Measurements from ENCODE around the gene DCC. TPM values are rescaled to one million over a fixed set of nuclear protein-coding genes. Genes with fewer than 3 reads are reported as not detected.

DCC gene
- total RNA-seq, 4 donors from 2014 or later, result 0.16 TPM; not detected in 3

GRCh38 chr18:52343731-52344340 is 3.8 kb downstream of the DCC start:
- Histone ChIP-seq H3K27me3 (peaks cover 33% of the 10 kb centered on the region), H3K4me3 (no peak overlapping the region), H3K36me3 (no peaks in the 10 kb centered on the region), H3K9me3 (no peaks in the 10 kb centered on the region), H3K27ac (no peak overlapping the region), H3K4me1 (peaks cover 5% of the 10 kb centered on the region)
- no peak for DNase-seq (ENCODE audit: low spot score in 2 of 2)
- TF ChIP-seq EP300 (IDR thresholded peaks at IDR 0.05) (no peak), CTCF (IDR thresholded peaks at IDR 0.05) (no peak), POLR2AphosphoS5 (IDR thresholded peaks at IDR 0.05) (no peak), POLR2A (IDR thresholded peaks at IDR 0.05) (no peak)
- 47% methylated on average over 6 of the region's 6 CpGs for WGBS

GRCh38 chr18:52344881-52345280 is 4.9 kb downstream of the DCC start:
- H3K4me1 ChIP-seq, result peaks cover 5% of the 10 kb centered on the region
- TF ChIP-seq EP300 (IDR thresholded peaks at IDR 0.05), result no peak
- TF ChIP-seq POLR2AphosphoS5 (IDR thresholded peaks at IDR 0.05), result no peak
- TF ChIP-seq POLR2A (IDR thresholded peaks at IDR 0.05), result no peak
- no peak for TF ChIP-seq CTCF (IDR thresholded peaks at IDR 0.05)
- H3K36me3 ChIP-seq, result no peaks in the 10 kb centered on the region
- H3K4me3 ChIP-seq, result no peak overlapping the region
- no peak overlapping the region for H3K27ac ChIP-seq
- no peak for DNase-seq (ENCODE audit: low spot score in 2 of 2)
- peaks cover 23% of the 10 kb centered on the region for H3K27me3 ChIP-seq
- H3K9me3 ChIP-seq, result no peaks in the 10 kb centered on the region

- Histone ChIP-seq H3K27ac (no peak overlapping the region), H3K36me3 (no peaks in the 10 kb centered on the region), H3K4me1 (peaks cover 3% of the 10 kb centered on the region), H3K9me3 (no peaks in the 10 kb centered on the region), H3K4me3 (no peak overlapping the region), H3K27me3 (peaks cover 17% of the 10 kb centered on the region)
- DNase-seq (ENCODE audit: low spot score in 2 of 2), result no peak
- TF ChIP-seq POLR2A (IDR thresholded peaks at IDR 0.05) (no peak), POLR2AphosphoS5 (IDR thresholded peaks at IDR 0.05) (no peak), EP300 (IDR thresholded peaks at IDR 0.05) (no peak), CTCF (IDR thresholded peaks at IDR 0.05) (no peak)
- WGBS, result 34% methylated on average over 4 of the region's 4 CpGs
These were observed 5.4 kb downstream of the DCC start for GRCh38 chr18:52345428-52345827.

GRCh38 chr18:52348209-52348608 is 8.2 kb downstream of the DCC start:
- TF ChIP-seq POLR2AphosphoS5 (IDR thresholded peaks at IDR 0.05) (no peak), POLR2A (IDR thresholded peaks at IDR 0.05) (no peak), CTCF (IDR thresholded peaks at IDR 0.05) (no peak), EP300 (IDR thresholded peaks at IDR 0.05) (no peak)

GRCh38 chr18:52349498-52349897 is 9.5 kb downstream of the DCC start:
- WGBS, result 88% methylated on average over 2 of the region's 2 CpGs
- Histone ChIP-seq H3K9me3 (no peaks in the 10 kb centered on the region), H3K4me1 (no peaks in the 10 kb centered on the region), H3K4me3 (no peak overlapping the region), H3K36me3 (no peaks in the 10 kb centered on the region), H3K27me3 (no peaks in the 10 kb centered on the region), H3K27ac (no peak overlapping the region)
- no peak for DNase-seq (ENCODE audit: low spot score in 2 of 2)
- TF ChIP-seq EP300 (IDR thresholded peaks at IDR 0.05), result no peak
- no peak for TF ChIP-seq CTCF (IDR thresholded peaks at IDR 0.05)
- TF ChIP-seq POLR2A (IDR thresholded peaks at IDR 0.05), result no peak
- no peak for TF ChIP-seq POLR2AphosphoS5 (IDR thresholded peaks at IDR 0.05)

More at GRCh38 chr18:52348209-52348608, 8.2 kb downstream of the DCC start:
- 88% methylated on average over 3 of the region's 3 CpGs for WGBS
- Histone ChIP-seq H3K27ac (no peak overlapping the region), H3K27me3 (no peaks in the 10 kb centered on the region), H3K4me3 (no peak overlapping the region), H3K9me3 (no peaks in the 10 kb centered on the region), H3K36me3 (no peaks in the 10 kb centered on the region), H3K4me1 (no peaks in the 10 kb centered on the region)
- no peak for DNase-seq (ENCODE audit: low spot score in 2 of 2)
